NK-92 (cell line): Measurements from ENCODE around the gene RBKS.

Experiments used
- DNase-seq: peaks from one replicate; lab custom pipeline; 2025; ENCODE audit not compliant: unreplicated experiment; lab: John Stamatoyannopoulos, UW

Gene RBKS

GRCh38 chr2:27803046-27803445 is 87.1 kb downstream of the RBKS start:
- no peak for DNase-seq

DNA sequence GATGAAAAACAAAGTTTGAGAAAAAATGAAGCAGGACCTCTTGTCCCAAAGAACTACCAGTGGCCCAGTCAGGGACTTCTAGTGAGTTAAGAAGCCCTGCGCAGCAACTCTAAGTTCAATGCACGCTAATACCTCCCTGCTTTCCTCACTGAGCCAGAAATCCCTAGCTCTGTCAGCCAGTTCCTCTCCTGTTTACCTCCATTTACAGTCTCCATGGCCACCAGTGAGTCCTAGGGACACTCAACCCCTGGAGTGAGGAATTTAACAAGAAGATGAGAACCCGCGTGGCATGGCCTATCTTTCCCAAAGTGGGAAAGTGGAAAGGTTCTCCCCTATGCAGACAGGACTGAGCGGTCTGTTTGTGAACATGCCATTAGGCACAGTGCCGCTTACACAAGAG is 87.6 kb downstream of the RBKS start:
- no peak for DNase-seq

GRCh38 chr2:27800856-27801255 is 89.3 kb downstream of the RBKS start:
- DNase-seq, result no peak

DNA sequence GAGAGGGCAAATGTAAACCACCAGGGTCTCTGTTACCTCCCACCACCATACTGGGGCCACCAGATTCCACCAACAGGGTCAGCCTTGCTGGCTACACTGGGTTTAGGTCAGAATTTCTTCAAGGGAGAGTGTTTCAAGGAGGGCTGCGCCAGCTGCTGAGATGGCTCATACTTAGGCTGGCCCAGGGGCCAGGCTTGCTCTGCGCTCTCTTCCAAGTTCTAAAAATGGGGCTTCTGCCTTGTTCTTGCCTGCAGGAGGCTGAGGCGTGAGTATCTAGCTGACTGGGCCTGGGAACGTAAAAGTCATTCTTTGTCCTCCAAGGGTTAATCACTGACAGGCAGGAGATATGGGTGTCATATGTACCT is 90.6 kb downstream of the RBKS start:
- no peak for DNase-seq

GRCh38 chr2:27798948-27799645 is 91.1 kb downstream of the RBKS start:
- DNase-seq, result no peak

DNA sequence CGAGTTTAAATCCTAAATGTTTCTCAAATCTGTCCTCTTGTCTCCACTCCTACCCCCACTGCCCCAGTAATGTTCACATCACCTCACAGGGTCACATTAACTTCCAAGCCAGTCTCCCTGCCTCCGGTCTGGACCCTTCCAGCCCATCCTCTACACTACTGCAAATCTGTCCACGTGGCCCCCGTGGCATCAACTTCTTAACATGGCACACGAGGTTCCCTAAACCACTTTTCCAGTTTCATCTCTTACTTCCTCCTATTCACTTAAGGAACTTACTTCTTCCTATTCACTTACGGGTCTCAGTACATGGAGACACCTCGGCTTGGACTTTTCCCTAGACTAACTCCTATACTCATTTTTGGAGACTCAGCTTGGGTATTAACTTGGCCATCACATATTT is 91.7 kb downstream of the RBKS start:
- no peak for DNase-seq

DNA sequence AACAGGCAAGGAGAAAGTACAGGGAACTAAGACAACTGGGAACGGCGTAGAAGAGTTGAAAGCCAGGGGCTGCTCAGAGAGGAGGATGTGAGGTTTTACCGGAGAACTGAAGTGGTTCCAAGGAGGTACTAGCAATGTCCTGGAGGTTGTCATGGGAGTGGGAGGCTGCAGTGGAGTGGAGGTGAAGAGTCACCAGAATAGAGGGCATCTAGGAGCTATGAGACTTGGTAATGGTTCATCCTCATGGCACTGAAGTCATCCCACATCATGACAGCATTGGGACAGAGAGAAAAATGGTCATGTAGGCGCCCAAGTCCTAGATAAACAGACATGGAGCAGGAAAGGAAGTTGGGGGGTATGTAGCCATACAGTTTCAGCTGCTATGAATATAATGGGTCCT is 92.3 kb downstream of the RBKS start:
- no peak for DNase-seq

DNA sequence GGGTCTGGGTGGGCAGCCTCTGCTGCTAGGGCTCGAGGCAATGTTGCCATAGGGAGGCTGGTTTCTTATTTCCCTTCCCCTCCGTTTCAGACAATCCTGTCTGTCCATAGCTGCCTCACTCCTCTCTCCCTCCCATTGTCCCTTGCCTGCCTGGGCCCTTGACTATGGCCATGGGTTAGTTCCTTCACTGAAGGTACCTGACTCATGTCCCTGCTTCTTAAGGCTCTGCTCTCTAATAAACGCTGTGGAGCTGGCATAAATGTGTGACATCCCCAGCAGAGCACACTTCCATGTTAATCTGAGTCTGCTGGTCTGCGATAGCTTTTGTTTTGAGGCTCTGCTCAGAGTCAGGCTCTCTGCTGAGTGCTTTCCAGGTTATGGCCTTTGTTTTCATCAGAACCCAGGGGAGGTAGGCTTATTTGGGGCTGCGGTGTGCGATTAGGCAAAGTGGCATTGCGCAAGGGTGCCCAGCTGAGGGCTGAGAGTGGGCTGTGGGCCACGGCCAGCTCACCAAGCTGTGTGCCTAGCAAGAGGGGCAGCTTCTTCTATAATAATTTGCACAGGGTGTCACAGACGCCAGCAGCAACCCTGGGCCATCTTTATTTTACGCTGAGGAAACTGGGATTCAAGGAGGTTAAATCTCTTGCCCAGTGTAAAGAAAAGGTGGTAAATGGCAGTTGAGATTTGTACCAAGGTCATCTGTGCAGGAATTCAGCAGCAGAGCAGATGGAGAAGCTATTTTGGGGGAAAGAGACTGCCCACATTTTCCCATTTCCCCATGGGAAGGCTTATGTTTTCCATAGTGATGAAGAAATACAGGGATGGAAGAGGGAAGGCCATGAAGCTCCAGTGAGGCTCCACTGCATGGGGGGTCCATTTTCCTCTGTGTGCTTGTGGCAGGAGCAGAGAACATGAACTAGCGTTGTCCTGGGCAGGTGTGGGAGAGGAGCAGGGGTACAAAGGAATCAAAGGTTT is 93.1 kb downstream of the RBKS start:
- DNase-seq, result no peak

GRCh38 chr2:27795868-27796277 is 94.3 kb downstream of the RBKS start:
- no peak for DNase-seq

DNA sequence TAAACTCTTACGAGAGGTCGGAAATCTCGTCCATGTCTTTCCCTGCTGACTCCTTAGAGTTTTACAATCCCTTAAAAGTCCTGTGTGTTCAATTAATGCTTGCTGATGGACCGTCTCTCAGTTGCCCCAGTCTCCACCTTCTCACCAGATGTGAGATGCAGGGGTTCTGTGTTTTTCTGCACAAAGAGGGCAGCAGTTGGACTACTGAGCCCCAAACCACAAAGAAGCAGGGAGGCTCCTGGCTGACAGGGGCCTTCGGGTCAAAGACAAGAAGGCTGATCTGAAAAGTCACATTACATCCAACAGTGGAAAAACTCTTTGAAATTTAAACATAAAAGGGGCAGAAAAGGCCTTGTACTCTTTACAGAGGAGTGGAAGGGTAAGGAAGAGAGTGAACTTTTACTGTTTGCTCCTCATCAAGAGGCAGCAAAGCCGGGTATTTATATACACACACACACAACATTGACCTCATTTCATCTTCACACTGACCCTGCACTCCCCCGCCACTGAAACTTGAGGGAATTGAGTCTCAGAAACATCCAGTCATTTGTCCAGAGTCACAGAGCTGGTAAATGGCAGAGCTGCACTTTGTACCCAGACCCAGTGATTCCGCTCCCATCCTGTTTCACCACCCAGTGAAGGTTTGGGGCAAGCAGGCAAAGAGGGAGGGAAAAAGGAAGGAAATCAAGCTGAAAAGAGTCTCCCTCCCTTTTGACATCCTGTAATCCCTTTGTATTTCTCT is 94.9 kb downstream of the RBKS start:
- no peak for DNase-seq

GRCh38 chr2:27792759-27793158 is 97.4 kb downstream of the RBKS start:
- no peak for DNase-seq

DNA sequence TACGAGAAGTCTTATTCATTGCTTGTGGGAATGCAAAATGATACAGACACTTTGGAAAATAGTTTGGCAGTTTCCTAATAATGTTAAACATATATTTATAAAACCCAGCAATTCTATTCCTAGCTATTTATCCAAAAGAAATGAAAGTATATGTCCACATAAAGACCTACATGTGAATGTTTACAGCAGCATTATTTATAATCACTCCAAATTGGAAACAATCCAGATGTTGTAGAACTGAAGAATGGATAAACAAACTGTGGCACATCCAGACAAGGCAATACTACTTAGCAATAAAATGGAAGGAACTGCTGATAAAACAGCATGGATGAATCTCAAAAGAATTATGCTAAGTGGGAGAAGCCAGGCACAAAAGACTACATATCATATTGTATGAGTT is 99.4 kb downstream of the RBKS start:
- no peak for DNase-seq

DNA sequence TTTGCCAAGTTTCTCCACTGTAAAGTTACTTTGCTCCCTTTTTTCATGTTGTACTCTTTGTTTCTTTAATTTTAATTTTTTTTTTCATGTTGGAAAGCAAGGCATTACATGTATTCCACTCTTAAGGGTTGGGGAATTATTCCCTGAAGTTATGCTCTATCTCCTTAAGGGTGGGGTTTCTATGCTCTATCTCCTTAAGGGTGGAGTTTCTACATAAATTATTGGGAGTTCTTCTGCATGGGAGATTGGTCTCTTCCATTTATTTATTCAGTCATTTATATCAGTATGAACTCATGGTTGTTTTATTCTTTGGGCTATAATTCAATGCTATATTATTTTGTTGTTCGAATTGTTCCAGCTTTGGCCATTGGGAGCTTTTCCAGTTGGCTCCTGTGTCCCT is 107.5 kb downstream of the RBKS start:
- DNase-seq, result no peak

GRCh38 chr2:27781496-27781895 is 108.7 kb downstream of the RBKS start:
- no peak for DNase-seq

- no peak for DNase-seq
These were observed 110.7 kb downstream of the RBKS start for GRCh38 chr2:27779417-27780055.

GRCh38 chr2:27776696-27777095 is 113.5 kb downstream of the RBKS start:
- DNase-seq, result no peak

DNA sequence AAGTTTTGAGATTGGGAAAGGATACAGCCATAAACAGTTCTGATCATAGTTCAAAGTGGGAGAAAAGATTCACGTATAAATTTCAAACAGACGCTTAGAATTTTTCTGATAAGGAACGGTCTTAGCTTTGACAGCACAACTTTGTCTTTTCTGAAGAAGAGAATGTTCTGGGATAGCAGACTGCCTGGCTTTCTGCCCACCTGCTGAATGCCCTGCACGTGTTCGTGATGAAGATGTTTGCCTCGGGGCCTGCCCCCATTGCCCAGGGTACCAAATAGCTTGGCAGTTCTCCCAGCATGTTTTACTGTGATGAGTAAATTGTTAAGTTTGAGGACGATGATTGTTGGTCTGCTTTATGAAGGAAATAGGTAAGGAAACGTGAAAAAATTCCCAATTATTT is 114.1 kb downstream of the RBKS start:
- no peak for DNase-seq

DNA sequence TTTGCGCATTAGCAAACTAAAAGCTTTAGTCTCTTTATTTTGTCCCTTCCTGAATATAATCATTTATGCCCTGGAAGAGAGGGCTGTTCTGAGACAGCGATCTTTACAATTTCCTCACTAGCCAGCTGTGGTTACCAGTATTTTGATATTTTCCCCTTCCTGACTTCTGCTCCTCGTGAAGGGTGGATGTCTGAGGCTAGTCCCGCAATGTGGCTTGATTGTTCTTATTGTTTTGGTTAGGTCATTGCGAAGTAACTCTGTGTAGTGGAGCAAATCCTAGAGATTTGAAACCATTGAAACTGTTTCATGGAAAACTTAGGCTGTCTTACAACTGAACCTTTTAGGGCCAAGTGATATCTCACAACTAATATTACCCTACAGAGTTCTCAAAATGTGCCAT is 116.2 kb downstream of the RBKS start:
- no peak for DNase-seq

GRCh38 chr2:27772804-27773203 is 117.4 kb downstream of the RBKS start:
- no peak for DNase-seq

- DNase-seq, result peak; percentile 12
These were observed 118.4 kb downstream of the RBKS start, which contains the start of gene MRPL33 for GRCh38 chr2:27771548-27772335. TSS of gene MRPL33 (plus strand) at chr2:27771719. CDS start at chr2:27771778, 59 bp downstream.
